ENCODE results near the gene ABHD1. TPM values are rescaled to one million over a fixed set of nuclear protein-coding genes. Genes with fewer than 3 reads are reported as not detected.
"Not testable (repeated sequence)": the region's sequence is repeated elsewhere in the genome, so short reads cannot be mapped to it uniquely, and the experiment has no call there.

Gene ABHD1
- total RNA-seq: 0.17 and 0.26 TPM in 2 replicates
- 0.08 and 0.10 TPM in 2 replicates for polyA plus RNA-seq
- 0.32 TPM in 1 of 2 replicates, not detected in the other for polyA plus RNA-seq (2012)
- 0.52 TPM in 1 of 2 replicates, not detected in the other for polyA minus RNA-seq (ENCODE audit: low replicate concordance)

DNA sequence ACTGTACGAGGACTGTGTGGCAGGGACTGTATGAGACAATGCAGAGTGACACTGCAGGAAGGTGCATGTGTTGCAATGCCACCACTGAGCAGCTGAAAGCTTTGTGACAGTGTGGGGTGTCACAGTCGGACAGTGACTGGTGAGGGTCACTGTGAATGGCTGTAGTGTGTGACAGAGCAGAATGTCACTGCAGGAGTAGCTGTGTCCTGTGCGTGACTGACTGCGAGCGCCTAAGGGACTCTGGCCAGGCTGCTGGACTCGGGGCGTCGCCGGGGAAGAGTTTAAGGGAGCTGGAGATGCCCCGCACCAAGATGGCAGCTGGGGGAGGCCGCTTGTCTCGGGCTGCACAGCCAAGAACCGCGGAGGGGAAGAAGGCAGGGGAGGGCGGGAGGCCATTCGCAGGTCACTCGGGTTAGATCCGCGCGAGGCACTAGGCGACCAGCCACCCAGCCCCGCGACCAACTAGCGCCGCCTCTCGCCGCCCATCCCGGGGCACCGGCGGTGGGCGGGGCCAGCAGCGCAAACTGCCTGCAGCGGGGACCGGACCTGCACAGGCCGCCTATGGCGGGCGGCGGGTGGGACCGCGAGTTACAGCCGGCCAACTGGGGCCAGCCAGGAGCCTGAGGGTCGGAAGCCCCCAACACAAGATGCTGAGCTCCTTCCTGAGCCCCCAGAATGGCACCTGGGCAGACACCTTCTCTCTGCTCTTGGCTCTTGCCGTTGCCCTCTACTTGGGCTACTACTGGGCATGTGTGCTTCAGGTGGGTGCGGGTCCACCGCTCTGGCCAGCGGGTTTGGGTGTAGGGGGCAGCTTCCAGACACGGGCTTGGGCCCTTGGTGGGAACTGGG, at the start of gene ABHD1:
Gene ABHD1 (plus strand): TSS at position 514 of the 849 bp plus-strand sequence. CDS start 134 bp downstream, at position 648.
- TF ChIP-seq EZH2 (IDR thresholded peaks at IDR 0.05; ENCODE audit: low read length, missing control alignments): no peak
- TF ChIP-seq CTCF (conservative IDR thresholded peaks at IDR 0.05 in 1 of 2, IDR thresholded peaks at IDR 0.05 in 1 of 2; ENCODE audit: low read depth in 1 of 2, low read length in 2 of 2): no peak
- Histone ChIP-seq H3K9ac (ENCODE audit: insufficient read depth, low read length) (no peak within 1 kb of the TSS), H3K4me3 (replicated peaks in 1 of 4; ENCODE audit: control extremely low read depth in 1 of 4, insufficient read depth in 1 of 4, low read depth in 3 of 4, low read length in 4 of 4) (peak within 1 kb of the TSS; percentile 48 to 62 (median 52)), H3K27me3 (ENCODE audit: control insufficient read depth, insufficient read depth, low read length) (peaks cover 29% of the 10 kb centered on the region), H2AFZ (ENCODE audit: low read length) (peak within 1 kb of the TSS; percentile 92), H3K36me3 (ENCODE audit: control insufficient read depth, insufficient read depth, low read length) (no peaks in the 10 kb centered on the region), H3K79me2 (ENCODE audit: control insufficient read depth, insufficient read depth, low read length) (no peaks in the 10 kb centered on the region), H3K4me2 (ENCODE audit: extremely low read depth, insufficient read depth, low read length) (peak within 1 kb of the TSS; percentile 85), H3K4me1 (ENCODE audit: control insufficient read depth, extremely low read depth, insufficient read depth, low read length) (no peaks in the 10 kb centered on the region), H3K9me3 (ENCODE audit: control insufficient read depth, insufficient read depth, low read depth, low read length) (no peaks in the 10 kb centered on the region), H3K27ac (ENCODE audit: insufficient read depth, low read length) (no peak within 1 kb of the TSS), H4K20me1 (ENCODE audit: control insufficient read depth, extremely low read depth, insufficient read depth, low read length) (no peaks in the 10 kb centered on the region)
- peak in 1 of 2 donors; percentile 11 for DNase-seq (ENCODE audit: low read depth in 2 of 2)

DNA sequence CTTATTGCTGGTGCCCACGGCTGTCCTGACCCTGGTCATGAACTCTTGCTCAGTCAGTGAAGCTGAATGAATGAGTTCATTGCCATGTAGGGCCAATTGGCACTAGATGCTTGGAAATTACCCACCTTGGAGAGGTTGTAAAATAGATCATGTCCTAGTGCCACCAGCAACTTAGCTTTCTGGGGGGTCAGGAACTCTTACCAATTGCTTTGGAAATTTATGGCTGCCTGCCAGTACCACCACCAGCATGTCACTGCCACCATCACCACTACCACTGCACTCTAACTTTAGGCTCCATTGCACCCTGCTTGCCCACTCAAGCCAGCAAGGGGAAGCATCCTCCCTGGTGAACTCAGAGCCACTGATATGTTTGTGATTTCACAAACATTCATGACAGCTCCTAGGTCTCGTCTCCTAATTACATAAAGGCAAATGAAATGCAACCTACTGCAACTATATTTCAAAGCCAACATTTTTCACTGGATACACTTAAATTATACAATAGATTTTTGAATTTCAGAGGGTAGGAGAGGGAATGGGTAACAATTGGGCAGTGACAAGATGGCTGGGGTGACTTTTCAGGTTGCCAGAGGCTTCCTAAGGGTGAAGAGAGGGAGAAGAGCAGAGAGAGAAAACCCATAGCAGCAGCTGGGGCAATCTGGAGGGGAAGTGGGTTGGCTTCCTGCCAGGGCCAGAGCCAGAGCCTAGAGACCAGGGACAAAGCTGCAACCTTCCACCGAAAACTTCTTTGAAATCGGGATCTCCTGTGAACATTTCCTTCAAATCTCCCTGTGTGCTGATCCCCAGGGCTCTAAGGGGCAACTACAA, 48.7 kb upstream of the ABHD1 start:
- no peak overlapping the region for H3K9ac ChIP-seq (ENCODE audit: insufficient read depth, low read length)
- H3K4me2 ChIP-seq (ENCODE audit: extremely low read depth, insufficient read depth, low read length): no peak overlapping the region
- DNase-seq (ENCODE audit: low read depth in 2 of 2): peak in 1 of 2 donors; percentile 59
- H3K4me3 ChIP-seq (replicated peaks in 1 of 4; ENCODE audit: control extremely low read depth in 1 of 4, insufficient read depth in 1 of 4, low read depth in 3 of 4, low read length in 4 of 4): no peak overlapping the region
- H3K27ac ChIP-seq (ENCODE audit: insufficient read depth, low read length): no peak overlapping the region
- H3K79me2 ChIP-seq (ENCODE audit: control insufficient read depth, insufficient read depth, low read length): peaks cover 29% of the 10 kb centered on the region
- no peaks in the 10 kb centered on the region for H3K27me3 ChIP-seq (ENCODE audit: control insufficient read depth, insufficient read depth, low read length)
- no peaks in the 10 kb centered on the region for H3K36me3 ChIP-seq (ENCODE audit: control insufficient read depth, insufficient read depth, low read length)
- no peak for TF ChIP-seq EZH2 (IDR thresholded peaks at IDR 0.05; ENCODE audit: low read length, missing control alignments)
- no peak for TF ChIP-seq CTCF (conservative IDR thresholded peaks at IDR 0.05 in 1 of 2, IDR thresholded peaks at IDR 0.05 in 1 of 2; ENCODE audit: low read depth in 1 of 2, low read length in 2 of 2)
- peaks cover 27% of the 10 kb centered on the region for H3K4me1 ChIP-seq (ENCODE audit: control insufficient read depth, extremely low read depth, insufficient read depth, low read length)
- no peak overlapping the region for H2AFZ ChIP-seq (ENCODE audit: low read length)
- H4K20me1 ChIP-seq (ENCODE audit: control insufficient read depth, extremely low read depth, insufficient read depth, low read length): no peaks in the 10 kb centered on the region
- H3K9me3 ChIP-seq (ENCODE audit: control insufficient read depth, insufficient read depth, low read depth, low read length): no peaks in the 10 kb centered on the region

- not testable (repeated sequence) for H3K9me3 ChIP-seq (ENCODE audit: control insufficient read depth, insufficient read depth, low read depth, low read length); H3K27me3 ChIP-seq (ENCODE audit: control insufficient read depth, insufficient read depth, low read length); DNase-seq (ENCODE audit: low read depth in 2 of 2); H3K4me3 ChIP-seq (replicated peaks in 1 of 4; ENCODE audit: control extremely low read depth in 1 of 4, insufficient read depth in 1 of 4, low read depth in 3 of 4, low read length in 4 of 4); H2AFZ ChIP-seq (ENCODE audit: low read length); H3K27ac ChIP-seq (ENCODE audit: insufficient read depth, low read length); H3K4me2 ChIP-seq (ENCODE audit: extremely low read depth, insufficient read depth, low read length); H3K36me3 ChIP-seq (ENCODE audit: control insufficient read depth, insufficient read depth, low read length); H4K20me1 ChIP-seq (ENCODE audit: control insufficient read depth, extremely low read depth, insufficient read depth, low read length); H3K9ac ChIP-seq (ENCODE audit: insufficient read depth, low read length)
- Histone ChIP-seq H3K79me2 (ENCODE audit: control insufficient read depth, insufficient read depth, low read length) (peaks cover 29% of the 10 kb centered on the region), H3K4me1 (ENCODE audit: control insufficient read depth, extremely low read depth, insufficient read depth, low read length) (peaks cover 32% of the 10 kb centered on the region)
These were observed 48.1 kb upstream of the ABHD1 start for GRCh38 chr2:27075566-27075871.
